ENCODE results near the gene STPG3. TPM values are rescaled to one million over a fixed set of nuclear protein-coding genes. Genes with fewer than 3 reads are reported as not detected.

Gene STPG3
- total RNA-seq, 2 experiments from 2014 or later = not detected

- DNase-seq = no peak
- intact Hi-C loops (cut with DNase I, micrococcal nuclease) = no loop called here
- POLR2A ChIA-PET = no interaction called here
Measured at GRCh38 chr9:137262909-137263285, 11.8 kb downstream of the STPG3 start.

GRCh38 chr9:137263506-137263905 is 12.4 kb downstream of the STPG3 start:
- DNase-seq (no peak), ATAC-seq (no peak)
- CTCF ChIA-PET = interaction anchor here (0.7 kb wide), 1 partner anchor 23 kb away, joined by 3 read pairs; no protein-coding TSS in a partner anchor
- Mint-ChIP-seq H3K4me3 (no peak overlapping the region), H3K4me1 (no peaks in the 10 kb centered on the region), H3K27ac (no peak overlapping the region), H3K9me3 (ENCODE audit: low read depth) (no peaks in the 10 kb centered on the region), H3K27me3 (no peaks in the 10 kb centered on the region), H3K36me3 (ENCODE audit: low read depth) (peaks cover 24% of the 10 kb centered on the region)
- intact Hi-C loops (cut with DNase I, micrococcal nuclease) = no loop called here
- POLR2A ChIA-PET = no interaction called here

More at GRCh38 chr9:137262909-137263285, 11.8 kb downstream of the STPG3 start:
- ATAC-seq = no peak
- Mint-ChIP-seq H3K4me1 (no peaks in the 10 kb centered on the region), H3K27ac (no peak overlapping the region), H3K27me3 (no peaks in the 10 kb centered on the region), H3K4me3 (no peak overlapping the region), H3K9me3 (ENCODE audit: low read depth) (no peaks in the 10 kb centered on the region), H3K36me3 (ENCODE audit: low read depth) (peaks cover 21% of the 10 kb centered on the region)
- CTCF ChIA-PET = no interaction called here

- CTCF ChIA-PET = no interaction called here
- intact Hi-C loops (cut with DNase I, micrococcal nuclease) = no loop called here
- Mint-ChIP-seq H3K4me1 (no peaks in the 10 kb centered on the region), H3K9me3 (ENCODE audit: low read depth) (no peaks in the 10 kb centered on the region), H3K36me3 (ENCODE audit: low read depth) (peaks cover 29% of the 10 kb centered on the region), H3K4me3 (no peak overlapping the region), H3K27ac (no peak overlapping the region), H3K27me3 (no peaks in the 10 kb centered on the region)
- no peak for ATAC-seq
- no peak for DNase-seq
- POLR2A ChIA-PET = no interaction called here
Measured at GRCh38 chr9:137264067-137264466, 13.0 kb downstream of the STPG3 start.

- ATAC-seq (no peak), DNase-seq (no peak)
- H3K36me3 Mint-ChIP-seq (ENCODE audit: low read depth) = peaks cover 38% of the 10 kb centered on the region
- ChIA-PET POLR2A (no interaction called here), CTCF (interaction anchor here (0.6 to 1.4 kb wide), 3 partner anchors 9 to 57 kb away, joined by 4 read pairs; no protein-coding TSS in a partner anchor)
- no peak overlapping the region for H3K27ac Mint-ChIP-seq
- no peaks in the 10 kb centered on the region for H3K9me3 Mint-ChIP-seq (ENCODE audit: low read depth)
- H3K4me3 Mint-ChIP-seq = no peak overlapping the region
- intact Hi-C loops (cut with DNase I, micrococcal nuclease) = no loop called here
- H3K27me3 Mint-ChIP-seq = no peaks in the 10 kb centered on the region
- H3K4me1 Mint-ChIP-seq = no peaks in the 10 kb centered on the region
Measured at GRCh38 chr9:137265496-137266161, 14.5 kb downstream of the STPG3 start.

- Mint-ChIP-seq H3K4me3 (no peak overlapping the region), H3K4me1 (peaks cover 4% of the 10 kb centered on the region), H3K9me3 (ENCODE audit: low read depth) (no peaks in the 10 kb centered on the region), H3K36me3 (ENCODE audit: low read depth) (peaks cover 38% of the 10 kb centered on the region), H3K27me3 (no peaks in the 10 kb centered on the region), H3K27ac (no peak overlapping the region)
- ChIA-PET POLR2A (no interaction called here), CTCF (interaction anchor here (0.6 to 1.4 kb wide), 2 partner anchors 10 to 49 kb away, joined by 4 read pairs; no protein-coding TSS in a partner anchor)
- no peak for ATAC-seq
- no peak for DNase-seq
- intact Hi-C loops (cut with DNase I, micrococcal nuclease) = no loop called here
Measured at GRCh38 chr9:137266162-137266527, 15.1 kb downstream of the STPG3 start.

GRCh38 chr9:137266585-137267453 is 15.7 kb downstream of the STPG3 start:
- ATAC-seq (no peak), DNase-seq (no peak)
- intact Hi-C loops (cut with DNase I, micrococcal nuclease) = no loop called here
- no peaks in the 10 kb centered on the region for H3K27me3 Mint-ChIP-seq
- H3K36me3 Mint-ChIP-seq (ENCODE audit: low read depth) = peaks cover 38% of the 10 kb centered on the region
- ChIA-PET POLR2A (no interaction called here), CTCF (interaction anchor here (0.6 to 1.4 kb wide), 2 partner anchors 11 to 48 kb away, joined by 4 read pairs; no protein-coding TSS in a partner anchor)
- no peaks in the 10 kb centered on the region for H3K9me3 Mint-ChIP-seq (ENCODE audit: low read depth)
- H3K4me1 Mint-ChIP-seq = peaks cover 8% of the 10 kb centered on the region
- no peak overlapping the region for H3K4me3 Mint-ChIP-seq
- H3K27ac Mint-ChIP-seq = no peak overlapping the region

- no peaks in the 10 kb centered on the region for H3K9me3 Mint-ChIP-seq (ENCODE audit: low read depth)
- ChIA-PET POLR2A (no interaction called here), CTCF (no interaction called here)
- intact Hi-C loops (cut with DNase I, micrococcal nuclease) = no loop called here
- peaks cover 8% of the 10 kb centered on the region for H3K4me1 Mint-ChIP-seq
- no peak overlapping the region for H3K4me3 Mint-ChIP-seq
- no peak overlapping the region for H3K27ac Mint-ChIP-seq
- ATAC-seq = no peak
- no peaks in the 10 kb centered on the region for H3K27me3 Mint-ChIP-seq
- peaks cover 35% of the 10 kb centered on the region for H3K36me3 Mint-ChIP-seq (ENCODE audit: low read depth)
- no peak for DNase-seq
Measured at GRCh38 chr9:137267933-137268355, 16.9 kb downstream of the STPG3 start.

- Mint-ChIP-seq H3K9me3 (ENCODE audit: low read depth) (no peaks in the 10 kb centered on the region), H3K27ac (no peak overlapping the region), H3K4me1 (peaks cover 8% of the 10 kb centered on the region), H3K4me3 (no peak overlapping the region), H3K36me3 (ENCODE audit: low read depth) (peaks cover 35% of the 10 kb centered on the region), H3K27me3 (no peaks in the 10 kb centered on the region)
- CTCF ChIA-PET = interaction anchor here (0.8 kb wide), 1 partner anchor 14 kb away, joined by 3 read pairs; no protein-coding TSS in a partner anchor
- ATAC-seq = no peak
- DNase-seq = no peak
- POLR2A ChIA-PET = no interaction called here
- intact Hi-C loops (cut with DNase I, micrococcal nuclease) = no loop called here
Measured at GRCh38 chr9:137268538-137269201, 17.6 kb downstream of the STPG3 start.

GRCh38 chr9:137269231-137269772 is 18.2 kb downstream of the STPG3 start:
- intact Hi-C loops (cut with DNase I, micrococcal nuclease) = no loop called here
- POLR2A ChIA-PET = no interaction called here
- no peaks in the 10 kb centered on the region for H3K9me3 Mint-ChIP-seq (ENCODE audit: low read depth)
- no peak overlapping the region for H3K4me3 Mint-ChIP-seq
- CTCF ChIA-PET = interaction anchor here (0.7 to 0.8 kb wide), 2 partner anchors 13 to 163 kb away, joined by 3 read pairs; no protein-coding TSS in a partner anchor
- peaks cover 35% of the 10 kb centered on the region for H3K36me3 Mint-ChIP-seq (ENCODE audit: low read depth)
- DNase-seq (no peak), ATAC-seq (no peak)
- no peak overlapping the region for H3K27ac Mint-ChIP-seq
- no peaks in the 10 kb centered on the region for H3K27me3 Mint-ChIP-seq
- peaks cover 8% of the 10 kb centered on the region for H3K4me1 Mint-ChIP-seq

GRCh38 chr9:137270929-137271695 is 20.0 kb downstream of the STPG3 start:
- DNase-seq (peak; percentile 54), ATAC-seq (peak; percentile 38)
- Mint-ChIP-seq H3K4me3 (no peak overlapping the region), H3K27me3 (no peaks in the 10 kb centered on the region), H3K9me3 (ENCODE audit: low read depth) (no peaks in the 10 kb centered on the region), H3K36me3 (ENCODE audit: low read depth) (peaks cover 33% of the 10 kb centered on the region), H3K4me1 (peaks cover 8% of the 10 kb centered on the region), H3K27ac (no peak overlapping the region)
- CTCF ChIA-PET = no interaction called here
- intact Hi-C loops (cut with DNase I, micrococcal nuclease) = no loop called here
- POLR2A ChIA-PET = no interaction called here

GRCh38 chr9:137271696-137272076 is 20.6 kb downstream of the STPG3 start:
- Mint-ChIP-seq H3K4me3 (no peak overlapping the region), H3K36me3 (ENCODE audit: low read depth) (peaks cover 33% of the 10 kb centered on the region), H3K27me3 (no peaks in the 10 kb centered on the region), H3K9me3 (ENCODE audit: low read depth) (no peaks in the 10 kb centered on the region), H3K4me1 (peaks cover 9% of the 10 kb centered on the region), H3K27ac (no peak overlapping the region)
- intact Hi-C loops (cut with DNase I, micrococcal nuclease) = no loop called here
- POLR2A ChIA-PET = no interaction called here
- no peak for DNase-seq
- no peak for ATAC-seq
- CTCF ChIA-PET = no interaction called here

All from activated CD4-positive, alpha-beta T cell treated with anti-CD3 and anti-CD28 coated beads for 36 hours (primary cell).